BJ (cell line): Measurements from ENCODE around the gene STRAP. TPM values are rescaled to one million over a fixed set of nuclear protein-coding genes. Genes with fewer than 3 reads are reported as not detected.

Experiments
- CTCF ChIA-PET: fragments of 350-600 bp; formaldehyde crosslinking; extraction: SDS; loops from one replicate; lab custom pipeline; 2021; ENCODE audit warnings: antibody characterized with exemption, inconsistent platforms; lab: Yijun Ruan, JAX
- POLR2A ChIA-PET: fragments of 300-600 bp; sonication (Branson Sonifier 250); formaldehyde crosslinking; extraction: SDS; loops from one replicate; lab custom pipeline; 2021; ENCODE audit warnings: antibody characterized with exemption; lab: Charles Lee
- DNase-seq: peaks from one replicate; pipeline ENCODE4 v3.0.0-alpha.2; 2011; ENCODE audit warnings: low read depth
- H3K27me3 ChIP-seq: 2 replicates; pipeline ENCODE4 v1.6.0; 2011; ENCODE audit warnings: low read length; ENCODE audit not compliant: control insufficient read depth, insufficient read depth
- H3K36me3 ChIP-seq: 2 replicates; pipeline ENCODE4 v1.5.1; 2011; ENCODE audit warnings: low read length; ENCODE audit not compliant: control insufficient read depth, insufficient read depth
- H3K4me3 ChIP-seq: 2 replicates; pipeline ENCODE4 v1.5.1; 2011; ENCODE audit warnings: low read depth, mild to moderate bottlenecking, control low read depth, low read length
- CTCF ChIP-seq: IDR thresholded peaks from 2 replicates; pipeline ENCODE4 v1.5.1; 2011; ENCODE audit warnings: low read depth, mild to moderate bottlenecking, control low read depth, inconsistent platforms, low read length, moderate library complexity; ENCODE audit not compliant: insufficient read depth
- polyA plus RNA-seq: library from polyadenylated mRNA; depleted of rRNA; stranded (reverse); fragments of >200 nt; gene quantifications from 2 replicates; pipeline ENCODE4 v1.2.3, GENCODE V29; 2011

The STRAP gene
- polyA plus RNA-seq, 1 experiment, result 54.1 TPM

- Histone ChIP-seq H3K4me3 (no peak overlapping the region), H3K36me3 (no peaks in the 10 kb centered on the region), H3K27me3 (no peaks in the 10 kb centered on the region)
- TF ChIP-seq CTCF, result no peak
- no peak for DNase-seq
- POLR2A ChIA-PET, result no interaction called here
- CTCF ChIA-PET, result no interaction called here
Observed at GRCh38 chr12:15880721-15881120, 1.5 kb upstream of the STRAP start.

GRCh38 chr12:15883536-15883935 is 1.3 kb downstream of the STRAP start:
- H3K27me3 ChIP-seq, result no peaks in the 10 kb centered on the region
- H3K4me3 ChIP-seq, result peak overlapping the region; percentile 95
- DNase-seq, result no peak
- H3K36me3 ChIP-seq, result no peaks in the 10 kb centered on the region
- no peak for TF ChIP-seq CTCF
- POLR2A ChIA-PET, result no interaction called here
- CTCF ChIA-PET, result interaction anchor here (0.6 to 2.2 kb wide), 5 partner anchors 10 to 101 kb away, joined by 3 to 7 read pairs (median 4); no protein-coding TSS in a partner anchor

GRCh38 chr12:15886372-15887042 is 4.3 kb downstream of the STRAP start:
- ChIA-PET POLR2A (no interaction called here), CTCF (interaction anchor here (1.6 to 1.9 kb wide), 3 partner anchors 13 to 302 kb away, joined by 3 to 4 read pairs (median 4); no protein-coding TSS in a partner anchor)
- H3K36me3 ChIP-seq, result no peaks in the 10 kb centered on the region
- TF ChIP-seq CTCF, result no peak
- no peak overlapping the region for H3K4me3 ChIP-seq
- H3K27me3 ChIP-seq, result no peaks in the 10 kb centered on the region
- DNase-seq, result no peak

- Histone ChIP-seq H3K4me3 (no peak overlapping the region), H3K36me3 (no peaks in the 10 kb centered on the region), H3K27me3 (no peaks in the 10 kb centered on the region)
- ChIA-PET POLR2A (no interaction called here), CTCF (interaction anchor here (1.6 to 1.9 kb wide), 2 partner anchors 14 to 303 kb away, joined by 4 read pairs; no protein-coding TSS in a partner anchor)
- DNase-seq, result no peak
- no peak for TF ChIP-seq CTCF
Observed at GRCh38 chr12:15887043-15887817, 5.0 kb downstream of the STRAP start.

GRCh38 chr12:15892645-15893259 is 10.6 kb downstream of the STRAP start:
- H3K4me3 ChIP-seq, result no peak overlapping the region
- no peaks in the 10 kb centered on the region for H3K27me3 ChIP-seq
- ChIA-PET POLR2A (no interaction called here), CTCF (interaction anchor here (2.3 kb wide), 1 partner anchor 9 kb away, joined by 7 read pairs; no protein-coding TSS in a partner anchor)
- TF ChIP-seq CTCF, result no peak
- H3K36me3 ChIP-seq, result peaks cover 3% of the 10 kb centered on the region
- no peak for DNase-seq
